Hepatocyte (in vitro differentiated cells): ENCODE data around the gene CDK3.

Experiments
- CTCF ChIP-seq: fragments of 200-600 bp; sonication (generic); IDR thresholded peaks from 2 replicates; pipeline ENCODE4 v1.5.1; 2016; ENCODE audit warnings: antibody characterized with exemption, mild to moderate bottlenecking; ENCODE audit not compliant: poor library complexity
- EZH2 ChIP-seq: fragments of 200-600 bp; sonication (generic); IDR thresholded peaks from 2 replicates; pipeline ENCODE4 v1.6.1; 2016; ENCODE audit warnings: antibody characterized with exemption, mild to moderate bottlenecking, borderline replicate concordance
- EZH2phosphoT487 ChIP-seq: fragments of 200-600 bp; sonication (generic); IDR thresholded peaks from one replicate; pipeline ENCODE4 v1.6.1; 2018; ENCODE audit warnings: antibody characterized with exemption, mild to moderate bottlenecking, low read depth, moderate library complexity; ENCODE audit not compliant: unreplicated experiment, severe bottlenecking

GRCh38 chr17:75996665-75997590 lies 3.7 kb upstream of the CDK3 start:
- TF ChIP-seq CTCF (no peak), EZH2 (no peak), EZH2phosphoT487 (no peak)
